ENCODE measurements around the gene TJP3.

The TJP3 gene

DNA sequence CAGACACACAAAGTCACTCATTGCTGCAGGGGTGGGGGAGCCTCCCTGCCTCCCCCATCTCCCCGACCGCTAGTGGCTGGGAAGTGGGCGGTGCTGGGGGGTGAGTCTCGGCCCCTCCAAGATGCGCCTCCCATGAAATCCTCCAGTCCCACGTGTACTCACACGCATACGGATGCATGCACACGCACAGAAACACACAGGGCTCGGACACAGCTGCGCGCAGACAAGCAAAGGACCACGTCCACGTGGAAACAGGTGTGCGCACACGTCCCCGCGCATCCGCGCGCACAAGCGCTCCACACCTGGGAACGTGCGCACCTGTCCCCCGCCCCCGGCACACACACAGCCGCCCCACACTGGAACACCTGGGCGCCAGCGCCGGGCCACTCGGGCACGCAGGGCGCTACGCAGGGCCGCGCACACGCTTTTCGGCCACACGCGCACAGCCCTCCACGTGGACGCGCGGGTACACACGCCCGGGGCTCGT, 77.3 kb downstream of the TJP3 start:
- no peak for FAIRE-seq

GRCh38 chr19:3785938-3786824, 78.0 kb downstream of the TJP3 start, which contains the start of gene MATK:
TSS of gene MATK (minus strand) at chr19:3786381. CDS start at chr19:3785135, 1,246 bp downstream.
- FAIRE-seq, result no peak

GRCh38 chr19:3788996-3789778, 81.0 kb downstream of the TJP3 start:
- no peak for FAIRE-seq

DNA sequence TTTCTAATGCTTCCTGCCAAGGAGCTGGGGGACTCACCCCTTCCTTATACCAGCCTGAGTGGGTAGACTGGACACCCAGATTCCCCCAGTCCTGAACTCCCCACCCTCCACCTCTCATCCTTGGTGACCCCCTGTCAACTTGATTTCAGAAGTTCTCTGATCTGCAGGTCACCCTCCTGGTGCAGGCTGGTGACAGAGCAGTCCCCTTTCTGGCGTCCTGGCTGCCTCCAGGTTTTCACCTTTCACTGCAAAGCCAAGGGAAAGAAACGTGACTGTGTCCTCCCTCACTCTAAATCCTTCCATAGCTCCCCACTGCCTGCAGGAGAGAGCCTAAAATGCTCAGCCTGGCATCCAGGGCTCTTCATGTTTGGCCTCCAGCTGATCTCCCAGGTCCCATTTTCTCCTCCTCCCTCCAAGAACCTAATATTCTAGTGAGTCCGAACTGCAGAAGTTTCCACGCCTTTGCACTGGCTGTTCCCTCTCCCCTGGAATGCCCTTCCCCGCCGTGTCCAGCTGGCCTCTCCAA, 82.1 kb downstream of the TJP3 start:
- FAIRE-seq, result no peak

DNA sequence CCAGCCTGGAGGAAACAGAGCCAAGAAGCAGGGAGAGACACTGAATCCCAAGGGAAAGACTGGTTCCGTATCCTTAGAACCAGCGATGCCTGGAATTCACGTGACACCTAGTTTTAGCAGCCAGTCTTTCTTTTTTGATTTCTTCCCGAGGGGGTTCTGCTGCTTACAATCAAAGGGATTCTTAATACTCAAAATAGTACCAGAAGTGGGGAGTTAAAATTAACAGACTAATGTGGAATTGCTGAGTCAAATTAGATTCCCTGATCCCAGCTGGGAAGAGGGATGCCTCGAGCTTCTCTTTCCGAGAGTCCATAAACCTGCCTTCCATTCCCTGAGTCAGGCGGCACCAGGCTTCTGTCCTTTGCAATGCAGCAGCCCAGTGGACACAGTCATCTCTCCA, 82.8 kb downstream of the TJP3 start:
- no peak for FAIRE-seq

DNA sequence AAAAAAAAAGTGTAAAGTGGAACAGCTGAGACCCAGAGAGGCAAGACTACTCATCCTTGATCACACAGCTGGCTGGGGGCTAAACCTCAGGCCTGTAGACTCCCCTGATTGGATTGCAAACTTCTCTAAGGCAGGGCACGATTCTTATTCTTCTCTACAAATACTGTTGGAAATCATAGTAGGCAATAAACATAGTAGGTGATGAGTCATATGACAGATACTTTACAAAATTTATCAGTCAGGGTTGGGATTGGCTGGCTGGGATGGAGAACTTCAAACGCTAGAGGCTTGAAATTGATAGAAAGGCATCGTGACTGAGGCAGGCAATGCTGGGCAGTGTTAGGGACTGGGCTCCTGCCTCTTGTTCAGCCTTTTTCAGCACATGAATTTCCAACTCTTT, 83.9 kb downstream of the TJP3 start:
- no peak for FAIRE-seq

DNA sequence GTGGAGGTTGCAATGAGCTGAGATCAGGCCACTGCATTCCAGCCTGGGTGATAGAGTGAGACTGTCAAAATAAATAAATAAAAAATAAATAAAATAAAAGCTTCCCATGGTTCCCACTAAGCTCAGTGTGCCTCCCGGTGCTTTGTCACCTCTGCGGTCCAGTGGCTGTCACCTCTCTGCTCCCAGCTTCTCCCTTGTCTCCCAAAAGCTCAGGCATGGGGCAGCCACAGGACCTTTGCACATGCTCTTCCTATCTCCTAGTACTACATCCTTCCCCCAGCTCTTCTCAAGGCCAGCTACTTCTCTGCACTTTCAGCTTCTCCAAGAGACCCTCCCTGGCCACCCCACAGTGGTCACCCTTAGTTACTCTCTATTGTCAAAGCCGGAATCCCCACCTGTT, 85.6 kb downstream of the TJP3 start:
- no peak for FAIRE-seq

DNA sequence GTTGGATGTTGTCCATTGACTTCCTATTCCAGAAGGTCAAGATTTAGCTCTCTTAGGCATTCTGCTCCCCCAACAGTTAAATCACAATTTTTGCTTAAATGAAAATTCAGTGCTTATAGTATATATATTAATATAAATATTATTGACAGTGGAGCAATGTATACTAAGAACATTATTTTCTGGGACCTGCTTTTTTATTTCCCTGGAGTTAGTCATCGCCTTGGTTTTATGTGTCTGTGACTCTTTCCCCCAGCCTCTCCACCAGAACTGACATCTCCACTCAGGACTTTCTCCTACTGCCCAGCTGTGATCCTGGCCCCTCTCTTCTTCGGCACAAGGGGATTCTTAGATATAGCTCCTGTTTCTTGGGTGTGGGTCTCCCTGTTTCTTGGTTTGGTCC, 88.2 kb downstream of the TJP3 start:
- FAIRE-seq, result no peak

DNA sequence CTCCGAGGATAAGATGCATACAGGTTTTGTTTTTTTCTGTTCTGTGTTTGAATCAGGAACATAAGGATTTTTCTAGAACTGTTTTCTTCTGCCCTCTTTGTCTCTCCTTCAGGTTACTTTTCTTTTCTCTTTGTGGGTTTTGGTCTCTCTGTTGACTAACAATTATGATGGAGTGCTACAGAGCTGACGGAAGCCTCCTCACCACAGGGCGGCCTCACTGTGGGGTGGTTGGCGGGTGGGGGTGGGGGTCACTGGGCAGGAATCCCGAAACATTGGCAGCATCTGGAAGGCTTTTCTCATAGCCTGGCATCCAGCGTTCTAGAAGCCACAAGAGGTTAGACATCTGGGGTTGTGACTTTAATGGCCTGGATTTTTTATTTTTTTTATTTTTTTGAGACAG, 90.0 kb downstream of the TJP3 start:
- FAIRE-seq, result no peak
